Activated T-cell treated with anti-CD3 and anti-CD28 coated beads, Interleukin-2, amount 50 U/mL, for 24 hours (primary cell): ENCODE data around the gene ARHGDIA.

Source experiments
- DNase-seq: peaks from one replicate; pipeline ENCODE4 v3.0.0-alpha.2; 2020
- H3K27ac Mint-ChIP-seq: 2 replicates; pipeline ENCODE4 v1.8.0; 2020; ENCODE audit warnings: mild to moderate bottlenecking, mixed read lengths
- H3K27me3 Mint-ChIP-seq: 2 replicates; pipeline ENCODE4 v1.8.0; 2020; ENCODE audit warnings: mixed read lengths
- H3K36me3 Mint-ChIP-seq: 2 replicates; pipeline ENCODE4 v1.8.0; 2020; ENCODE audit warnings: low read depth, mixed read lengths
- H3K4me1 Mint-ChIP-seq: 2 replicates; pipeline ENCODE4 v1.8.0; 2020; ENCODE audit warnings: low read depth, mixed read lengths
- H3K4me3 Mint-ChIP-seq: 2 replicates; pipeline ENCODE4 v1.8.0; 2020; ENCODE audit warnings: mild to moderate bottlenecking, moderate library complexity, mixed read lengths
- H3K9me3 Mint-ChIP-seq: 2 replicates; pipeline ENCODE4 v1.8.0; 2020; ENCODE audit warnings: mixed read lengths

The ARHGDIA gene

GRCh38 chr17:81909966-81910839 lies 39.1 kb upstream of the ARHGDIA start:
- Mint-ChIP-seq H3K4me1 (peaks cover 17% of the 10 kb centered on the region), H3K27ac (peak overlapping the region; percentile 84), H3K9me3 (no peaks in the 10 kb centered on the region), H3K4me3 (peak overlapping the region; percentile 84), H3K36me3 (peaks cover 72% of the 10 kb centered on the region), H3K27me3 (no peaks in the 10 kb centered on the region)
- DNase-seq, result no peak

- Mint-ChIP-seq H3K27ac (no peak overlapping the region), H3K36me3 (peaks cover 70% of the 10 kb centered on the region), H3K4me3 (peak overlapping the region; percentile 84), H3K27me3 (no peaks in the 10 kb centered on the region), H3K4me1 (peaks cover 14% of the 10 kb centered on the region), H3K9me3 (no peaks in the 10 kb centered on the region)
- no peak for DNase-seq
These were observed 38.1 kb upstream of the ARHGDIA start for GRCh38 chr17:81909231-81909630.

- peaks cover 14% of the 10 kb centered on the region for H3K4me1 Mint-ChIP-seq
- no peak overlapping the region for H3K4me3 Mint-ChIP-seq
- H3K9me3 Mint-ChIP-seq, result no peaks in the 10 kb centered on the region
- H3K27me3 Mint-ChIP-seq, result no peaks in the 10 kb centered on the region
- peaks cover 68% of the 10 kb centered on the region for H3K36me3 Mint-ChIP-seq
- no peak for DNase-seq
- H3K27ac Mint-ChIP-seq, result no peak overlapping the region
These were observed 37.7 kb upstream of the ARHGDIA start for GRCh38 chr17:81908793-81909192.

GRCh38 chr17:81907219-81908145 lies 36.3 kb upstream of the ARHGDIA start:
- peaks cover 58% of the 10 kb centered on the region for H3K36me3 Mint-ChIP-seq
- DNase-seq, result no peak
- H3K4me1 Mint-ChIP-seq, result peaks cover 11% of the 10 kb centered on the region
- no peak overlapping the region for H3K4me3 Mint-ChIP-seq
- no peaks in the 10 kb centered on the region for H3K27me3 Mint-ChIP-seq
- no peak overlapping the region for H3K27ac Mint-ChIP-seq
- no peaks in the 10 kb centered on the region for H3K9me3 Mint-ChIP-seq

- Mint-ChIP-seq H3K4me1 (peaks cover 10% of the 10 kb centered on the region), H3K4me3 (no peak overlapping the region), H3K9me3 (no peaks in the 10 kb centered on the region), H3K27me3 (no peaks in the 10 kb centered on the region), H3K27ac (no peak overlapping the region), H3K36me3 (peaks cover 49% of the 10 kb centered on the region)
- no peak for DNase-seq
These were observed 35.5 kb upstream of the ARHGDIA start for GRCh38 chr17:81906476-81907218.

- H3K27me3 Mint-ChIP-seq, result peaks cover 6% of the 10 kb centered on the region
- peaks cover 10% of the 10 kb centered on the region for H3K4me1 Mint-ChIP-seq
- H3K27ac Mint-ChIP-seq, result no peak overlapping the region
- no peaks in the 10 kb centered on the region for H3K9me3 Mint-ChIP-seq
- no peak for DNase-seq
- H3K4me3 Mint-ChIP-seq, result no peak overlapping the region
- peaks cover 50% of the 10 kb centered on the region for H3K36me3 Mint-ChIP-seq
These were observed 34.9 kb upstream of the ARHGDIA start for GRCh38 chr17:81905993-81906392.

GRCh38 chr17:81905424-81905875 lies 34.3 kb upstream of the ARHGDIA start:
- Mint-ChIP-seq H3K4me3 (no peak overlapping the region), H3K36me3 (peaks cover 54% of the 10 kb centered on the region), H3K27ac (no peak overlapping the region), H3K27me3 (peaks cover 12% of the 10 kb centered on the region), H3K4me1 (peaks cover 11% of the 10 kb centered on the region), H3K9me3 (no peaks in the 10 kb centered on the region)
- no peak for DNase-seq

GRCh38 chr17:81904600-81905423 lies 33.7 kb upstream of the ARHGDIA start:
- Mint-ChIP-seq H3K4me3 (no peak overlapping the region), H3K27me3 (peaks cover 16% of the 10 kb centered on the region), H3K27ac (no peak overlapping the region), H3K9me3 (no peaks in the 10 kb centered on the region), H3K4me1 (peaks cover 7% of the 10 kb centered on the region), H3K36me3 (peaks cover 60% of the 10 kb centered on the region)
- no peak for DNase-seq

GRCh38 chr17:81903896-81904599 lies 32.9 kb upstream of the ARHGDIA start:
- no peak overlapping the region for H3K4me3 Mint-ChIP-seq
- peaks cover 6% of the 10 kb centered on the region for H3K4me1 Mint-ChIP-seq
- no peak for DNase-seq
- no peaks in the 10 kb centered on the region for H3K9me3 Mint-ChIP-seq
- H3K27ac Mint-ChIP-seq, result no peak overlapping the region
- peaks cover 16% of the 10 kb centered on the region for H3K27me3 Mint-ChIP-seq
- H3K36me3 Mint-ChIP-seq, result peaks cover 63% of the 10 kb centered on the region

GRCh38 chr17:81903415-81903831 lies 32.3 kb upstream of the ARHGDIA start:
- Mint-ChIP-seq H3K27me3 (peaks cover 16% of the 10 kb centered on the region), H3K4me3 (no peak overlapping the region), H3K27ac (no peak overlapping the region), H3K36me3 (peaks cover 63% of the 10 kb centered on the region), H3K9me3 (no peaks in the 10 kb centered on the region), H3K4me1 (peaks cover 6% of the 10 kb centered on the region)
- no peak for DNase-seq

- H3K27ac Mint-ChIP-seq, result no peak overlapping the region
- H3K4me3 Mint-ChIP-seq, result no peak overlapping the region
- peaks cover 6% of the 10 kb centered on the region for H3K4me1 Mint-ChIP-seq
- no peaks in the 10 kb centered on the region for H3K9me3 Mint-ChIP-seq
- peaks cover 63% of the 10 kb centered on the region for H3K36me3 Mint-ChIP-seq
- no peak for DNase-seq
- peaks cover 16% of the 10 kb centered on the region for H3K27me3 Mint-ChIP-seq
These were observed 31.7 kb upstream of the ARHGDIA start for GRCh38 chr17:81902653-81903414.

- no peak within 1 kb of the TSS for H3K4me3 Mint-ChIP-seq
- H3K4me1 Mint-ChIP-seq, result peaks cover 6% of the 10 kb centered on the region
- peak; percentile 52 for DNase-seq
- H3K27me3 Mint-ChIP-seq, result peaks cover 16% of the 10 kb centered on the region
- no peaks in the 10 kb centered on the region for H3K9me3 Mint-ChIP-seq
- H3K27ac Mint-ChIP-seq, result no peak within 1 kb of the TSS
- H3K36me3 Mint-ChIP-seq, result peaks cover 68% of the 10 kb centered on the region
These were observed 31.0 kb upstream of the ARHGDIA start, which contains the start of gene NPB for GRCh38 chr17:81902023-81902652. Gene NPB (plus strand): TSS chr17:81902238. CDS start chr17:81902278, 40 bp downstream.
